DOHH2 (cell line): ENCODE results near the gene KDM6B.
A peak's percentile ranks its signal among the peaks of the same experiment; 100 is the strongest.

Source experiments
- H3F3A ChIP-seq: fragments of 200-600 bp; sonication (generic), shearing (Covaris generic); 2 replicates; pipeline ENCODE4 v1.6.0; 2016; ENCODE audit warnings: antibody characterized with exemption, mild to moderate bottlenecking; ENCODE audit not compliant: control insufficient read depth, insufficient read depth
- H3K27ac ChIP-seq: fragments of 200-600 bp; sonication (generic); 2 replicates; pipeline ENCODE4 v1.5.1; 2014; ENCODE audit warnings: low read depth, mild to moderate bottlenecking, low read length, moderate library complexity
- H3K27me3 ChIP-seq: fragments of 200-600 bp; sonication (generic); 2 replicates; pipeline ENCODE4 v1.6.1; 2014; ENCODE audit warnings: mild to moderate bottlenecking, low read length, mixed read lengths; ENCODE audit not compliant: control insufficient read depth
- H3K36me3 ChIP-seq: fragments of 200-600 bp; sonication (generic); 2 replicates; pipeline ENCODE4 v1.6.1; 2014; ENCODE audit warnings: mild to moderate bottlenecking, low read length, moderate library complexity, mixed read lengths; ENCODE audit not compliant: control insufficient read depth
- H3K4me1 ChIP-seq: fragments of 200-600 bp; sonication (generic); 2 replicates; pipeline ENCODE4 v1.6.1; 2014; ENCODE audit warnings: mild to moderate bottlenecking, low read length, mixed read lengths; ENCODE audit not compliant: control insufficient read depth
- H3K4me2 ChIP-seq: fragments of 200-600 bp; sonication (generic); 2 replicates; pipeline ENCODE4 v1.6.0; 2014; ENCODE audit warnings: mild to moderate bottlenecking, low read length, moderate library complexity
- H3K4me3 ChIP-seq: fragments of 200-600 bp; sonication (generic); 2 replicates; pipeline ENCODE4 v1.5.1; 2014; ENCODE audit warnings: mild to moderate bottlenecking, low read length, mixed read lengths
- H3K79me2 ChIP-seq: fragments of 200-600 bp; sonication (generic); 2 replicates; pipeline ENCODE4 v1.6.1; 2014; ENCODE audit warnings: mild to moderate bottlenecking, low read length, mixed read lengths; ENCODE audit not compliant: control insufficient read depth
- H3K9me2 ChIP-seq: fragments of 200-600 bp; sonication (generic); replicated peaks from 2 replicates; pipeline ENCODE4 v1.6.1; 2014; ENCODE audit warnings: mild to moderate bottlenecking, low read length, mixed read lengths; ENCODE audit not compliant: control insufficient read depth
- H3K9me3 ChIP-seq: fragments of 200-600 bp; sonication (generic); 2 replicates; pipeline ENCODE4 v1.6.1; 2014; ENCODE audit warnings: antibody characterized with exemption, low read length, mixed read lengths; ENCODE audit not compliant: control insufficient read depth, insufficient read depth
- H4K20me1 ChIP-seq: fragments of 200-600 bp; sonication (generic); 2 replicates; pipeline ENCODE4 v1.6.0; 2014; ENCODE audit warnings: low read depth, mild to moderate bottlenecking, antibody characterized with exemption, low read length, moderate library complexity; ENCODE audit not compliant: control insufficient read depth, insufficient read depth
- CTCF ChIP-seq: fragments of 200-600 bp; sonication (generic); IDR thresholded peaks from one replicate; pipeline ENCODE4 v1.5.1; 2014; ENCODE audit warnings: antibody characterized with exemption, mild to moderate bottlenecking, low read depth, low read length; ENCODE audit not compliant: poor library complexity, severe bottlenecking
- EZH2phosphoT487 ChIP-seq: fragments of 200-600 bp; sonication (generic); IDR thresholded peaks from 2 replicates; pipeline ENCODE4 v1.6.1; 2017; ENCODE audit warnings: borderline replicate concordance, mild to moderate bottlenecking, antibody characterized with exemption, low read length, moderate library complexity, mixed read lengths

The KDM6B gene

GRCh38 chr17:7854851-7855659, 21.0 kb downstream of the KDM6B start, which contains the start of gene TMEM88:
TSS of gene TMEM88 (plus strand) at chr17:7855066. CDS start at chr17:7855075, 9 bp downstream.
- no peaks in the 10 kb centered on the region for H3K9me3 ChIP-seq
- H3K9me2 ChIP-seq, result no peaks in the 10 kb centered on the region
- peak within 1 kb of the TSS; percentile 99 for H3K4me2 ChIP-seq
- peaks cover 9% of the 10 kb centered on the region; the same call in 1 of the 2 replicates for H4K20me1 ChIP-seq
- peak within 1 kb of the TSS; percentile 99 for H3K4me3 ChIP-seq
- H3K27me3 ChIP-seq, result no peaks in the 10 kb centered on the region
- peaks cover 55% of the 10 kb centered on the region for H3K79me2 ChIP-seq
- H3K4me1 ChIP-seq, result peaks cover 52% of the 10 kb centered on the region
- H3K36me3 ChIP-seq, result peaks cover 76% of the 10 kb centered on the region
- peaks cover 33% of the 10 kb centered on the region for H3F3A ChIP-seq
- TF ChIP-seq CTCF (no peak), EZH2phosphoT487 (no peak)
- H3K27ac ChIP-seq, result peak within 1 kb of the TSS; percentile 83

DNA sequence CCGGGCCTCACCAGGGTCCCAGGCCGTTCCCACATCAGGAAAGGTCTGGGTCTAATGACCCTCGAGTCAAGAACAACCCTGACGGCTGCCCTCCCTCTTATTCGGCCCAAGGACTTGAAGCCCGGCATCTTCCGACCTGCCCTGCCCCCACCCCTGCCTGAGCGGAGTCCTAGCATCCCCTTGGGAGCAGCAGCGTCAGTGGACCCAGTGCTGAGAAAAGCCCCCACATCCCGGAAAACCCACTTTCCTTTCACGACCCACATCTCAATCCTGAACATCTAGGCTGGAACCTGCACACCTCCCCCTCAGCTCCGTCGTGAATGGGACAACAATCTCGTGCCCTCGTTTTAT, 21.6 kb downstream of the KDM6B start:
- H3F3A ChIP-seq, result peaks cover 27% of the 10 kb centered on the region
- no peaks in the 10 kb centered on the region for H3K9me2 ChIP-seq
- no peaks in the 10 kb centered on the region for H3K27me3 ChIP-seq
- peak overlapping the region; percentile 83 for H3K27ac ChIP-seq
- H3K4me2 ChIP-seq, result peak overlapping the region; percentile 99
- H3K9me3 ChIP-seq, result no peaks in the 10 kb centered on the region
- H4K20me1 ChIP-seq, result peaks cover 9% of the 10 kb centered on the region; the same call in 1 of the 2 replicates
- H3K79me2 ChIP-seq, result peaks cover 59% of the 10 kb centered on the region
- H3K4me3 ChIP-seq, result peak overlapping the region; percentile 99
- peaks cover 48% of the 10 kb centered on the region for H3K4me1 ChIP-seq
- peaks cover 75% of the 10 kb centered on the region for H3K36me3 ChIP-seq
- TF ChIP-seq EZH2phosphoT487, result no peak

DNA sequence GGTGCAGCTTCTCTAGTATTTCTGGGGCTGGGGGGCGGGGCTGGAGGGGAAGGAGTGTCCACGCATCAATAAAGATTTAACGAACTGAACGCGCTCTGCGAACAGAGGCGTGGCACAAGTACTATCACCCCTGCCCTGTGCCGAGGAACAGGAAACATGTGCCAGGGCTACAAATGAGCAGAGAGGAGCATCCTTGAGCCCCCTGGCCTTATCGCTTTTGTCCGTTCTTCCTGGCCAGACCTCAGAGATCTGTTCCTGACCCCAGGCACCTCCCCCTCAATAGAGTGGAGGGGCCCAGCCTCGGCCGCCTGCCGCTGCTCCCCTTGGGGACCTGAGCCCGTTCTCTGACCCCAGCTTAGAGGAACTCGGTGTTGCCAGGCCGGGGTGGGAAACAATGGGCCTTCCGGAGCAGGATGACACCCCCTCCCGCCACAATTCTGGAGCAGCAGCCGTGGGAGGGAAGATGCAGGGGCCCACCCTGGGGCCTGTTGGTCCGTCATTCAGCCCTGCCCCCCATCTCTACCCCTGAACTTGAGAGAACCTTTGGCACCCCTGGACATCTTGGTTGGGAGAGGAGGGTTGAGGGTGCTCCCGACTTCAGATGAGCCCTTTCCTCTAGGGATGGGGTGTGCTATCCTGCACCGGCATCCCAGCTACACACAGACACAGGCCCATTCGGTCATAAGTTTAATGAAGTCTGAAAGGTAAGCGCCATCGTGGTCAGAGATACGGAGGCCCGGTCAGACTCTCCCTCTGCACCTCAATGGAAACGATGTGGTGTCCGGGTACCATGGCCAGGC, 22.2 kb downstream of the KDM6B start:
- peaks cover 42% of the 10 kb centered on the region for H3K4me1 ChIP-seq
- H3F3A ChIP-seq, result peaks cover 21% of the 10 kb centered on the region
- no peaks in the 10 kb centered on the region for H3K27me3 ChIP-seq
- H4K20me1 ChIP-seq, result peaks cover 9% of the 10 kb centered on the region; the same call in 1 of the 2 replicates
- H3K79me2 ChIP-seq, result peaks cover 61% of the 10 kb centered on the region
- no peaks in the 10 kb centered on the region for H3K9me2 ChIP-seq
- peak overlapping the region; percentile 83 for H3K27ac ChIP-seq
- TF ChIP-seq EZH2phosphoT487 (no peak), CTCF (no peak)
- H3K36me3 ChIP-seq, result peaks cover 74% of the 10 kb centered on the region
- H3K4me3 ChIP-seq, result peak overlapping the region; percentile 99
- peak overlapping the region; percentile 99 for H3K4me2 ChIP-seq
- H3K9me3 ChIP-seq, result no peaks in the 10 kb centered on the region
